HCT116 (cell line): Measurements from ENCODE around the gene TAS2R13. TPM values are rescaled to one million over a fixed set of nuclear protein-coding genes. Genes with fewer than 3 reads are reported as not detected.

ENCODE experiments used
- ATAC-seq: fragments of 200-7000 bp; cut with Tn5 transposase; 2 replicates; pipeline ENCODE4 v1.9.1; 2020; ENCODE audit warnings: mild to moderate bottlenecking, moderate library complexity
- BruUV-seq: library from RNA; stranded (reverse); fragments of 400-500 nt; replicated peaks from 2 replicates; lab custom pipeline; 2021; lab: Mats Ljungman, UMichigan
- CTCF ChIA-PET: fragments of 300-600 bp; sonication (Branson Sonifier 250); formaldehyde crosslinking; loops from one replicate; lab custom pipeline; 2021; ENCODE audit warnings: antibody characterized with exemption; lab: Charles Lee
- POLR2A ChIA-PET: fragments of 300-600, 350-600 bp; sonication (Branson Sonifier 250); formaldehyde crosslinking; loops from one replicate; lab custom pipeline; 2021; ENCODE audit warnings: antibody characterized with exemption; lab: Charles Lee
- RAD21 ChIA-PET, 2 experiments: fragments of 300-600 bp; sonication (Branson Sonifier 250); formaldehyde crosslinking; loops; one replicate each; lab custom pipeline; 2023; ENCODE audit warnings: low total read pairs in 2 of 2; ENCODE audit not compliant: uncharacterized antibody in 2 of 2, unreplicated experiment in 2 of 2, low non-redundant PET in 1 of 2; lab: Charles Lee
- DNase-seq: peaks from one replicate; pipeline ENCODE4 v3.0.0-alpha.2; 2010; ENCODE audit warnings: low read depth, low spot score
- H2AFZ ChIP-seq: fragments of 200-600 bp; shearing (Covaris generic), sonication (generic); 2 replicates; pipeline ENCODE4 v1.6.1; 2017; ENCODE audit warnings: low read depth, mixed run types, mixed read lengths, antibody characterized with exemption, low read length; ENCODE audit not compliant: poor library complexity, severe bottlenecking
- H3K27ac ChIP-seq: 2 replicates; pipeline ENCODE4 v1.5.1; 2012; ENCODE audit warnings: low read depth, low read length
- H3K27me3 ChIP-seq: fragments of 200-600 bp; sonication (generic); 2 replicates; pipeline ENCODE4 v1.6.1; 2016; ENCODE audit warnings: mixed run types, low read length, mixed read lengths; ENCODE audit not compliant: insufficient read depth
- H3K36me3 ChIP-seq, 2 experiments: fragments of 200-500 bp in 1 of 2; fragments of 200-600 bp in 1 of 2; sonication (Bioruptor generic) in 1 of 2; sonication (generic) in 1 of 2; 2 replicates each; pipeline versions ENCODE4 v1.5.1 to v1.6.1; 2014 to 2016; ENCODE audit warnings: low read length in 2 of 2, inconsistent platforms in 1 of 2, mixed read lengths in 1 of 2, mixed run types in 1 of 2; ENCODE audit not compliant: insufficient read depth in 2 of 2, control insufficient read depth in 1 of 2
- H3K4me1 ChIP-seq, 2 experiments: fragments of 200-600 bp in 1 of 2; sonication (generic) in 1 of 2; 2 replicates each; pipeline versions ENCODE4 v1.5.1 to v1.6.1; 2012 to 2017; ENCODE audit warnings: low read length in 2 of 2, inconsistent platforms in 1 of 2, mild to moderate bottlenecking in 1 of 2, mixed read lengths in 1 of 2, mixed run types in 1 of 2, moderate library complexity in 1 of 2; ENCODE audit not compliant: insufficient read depth in 2 of 2, control insufficient read depth in 1 of 2
- H3K4me2 ChIP-seq: fragments of 200-600 bp; sonication (generic); 2 replicates; pipeline ENCODE4 v1.6.1; 2017; ENCODE audit warnings: mixed run types, low read length, mixed read lengths
- H3K4me3 ChIP-seq, 2 experiments: fragments of 200-600 bp in 1 of 2; sonication (generic) in 1 of 2; replicated peaks in 1 of 2; 2 replicates each; pipeline ENCODE4 v1.5.1; 2011 to 2016; ENCODE audit warnings: low read length in 2 of 2, control low read depth in 1 of 2, low read depth in 1 of 2, mild to moderate bottlenecking in 1 of 2, mixed read lengths in 1 of 2, mixed run types in 1 of 2
- H3K79me2 ChIP-seq: fragments of 200-600 bp; sonication (generic); 2 replicates; pipeline ENCODE4 v1.6.1; 2017; ENCODE audit warnings: mild to moderate bottlenecking, mixed run types, low read length, moderate library complexity, mixed read lengths; ENCODE audit not compliant: insufficient read depth
- H3K9ac ChIP-seq: fragments of 200-600 bp; sonication (generic); 2 replicates; pipeline ENCODE4 v1.6.1; 2016; ENCODE audit warnings: low read length, mixed read lengths
- H3K9me2 ChIP-seq: fragments of 200-600 bp; sonication (generic), shearing (Covaris generic); 2 replicates; pipeline ENCODE4 v1.6.1; 2017; ENCODE audit warnings: mixed run types, mild to moderate bottlenecking, moderate library complexity; ENCODE audit not compliant: insufficient read depth
- H3K9me3 ChIP-seq, 2 experiments: fragments of 200-500 bp in 1 of 2; fragments of 200-600 bp in 1 of 2; sonication (Bioruptor generic) in 1 of 2; sonication (generic) in 1 of 2; 2 replicates each; pipeline ENCODE4 v1.6.1; 2014 to 2017; ENCODE audit warnings: low read length in 2 of 2, mixed read lengths in 2 of 2, inconsistent platforms in 1 of 2, low read depth in 1 of 2, mild to moderate bottlenecking in 1 of 2, mixed run types in 1 of 2, moderate library complexity in 1 of 2; ENCODE audit not compliant: control insufficient read depth in 1 of 2, insufficient read depth in 1 of 2
- H4K20me1 ChIP-seq: fragments of 200-600 bp; sonication (generic), shearing (Covaris generic); 2 replicates; pipeline ENCODE4 v1.6.1; 2017; ENCODE audit warnings: mixed run types, mild to moderate bottlenecking, moderate library complexity; ENCODE audit not compliant: insufficient read depth
- CBX3 ChIP-seq: IDR thresholded peaks from 2 replicates; pipeline ENCODE4 v1.6.1; 2012; ENCODE audit warnings: low read depth
- CEBPB ChIP-seq: IDR thresholded peaks from 2 replicates; pipeline ENCODE4 v1.6.1; 2012; ENCODE audit warnings: low read depth
- CTCF ChIP-seq, 3 experiments: fragments of 200-600 bp in 1 of 3; sonication (generic) in 1 of 3; IDR thresholded peaks in 2 of 3; conservative IDR thresholded peaks in 1 of 3; 2 replicates each; pipeline ENCODE4 v1.5.1; 2012 to 2017; ENCODE audit warnings: low read depth in 2 of 3, low read length in 2 of 3, antibody characterized with exemption in 1 of 3, borderline replicate concordance in 1 of 3, control low read depth in 1 of 3, mild to moderate bottlenecking in 1 of 3, mixed read lengths in 1 of 3, mixed run types in 1 of 3, moderate library complexity in 1 of 3; ENCODE audit not compliant: insufficient read depth in 1 of 3
- FOSL1 ChIP-seq: IDR thresholded peaks from 2 replicates; pipeline ENCODE4 v1.6.1; 2012; ENCODE audit warnings: low read depth
- JUND ChIP-seq: IDR thresholded peaks from 2 replicates; pipeline ENCODE4 v1.6.1; 2012
- POLR2AphosphoS5 ChIP-seq: IDR thresholded peaks from 2 replicates; pipeline ENCODE4 v1.6.1; 2011; ENCODE audit warnings: mild to moderate bottlenecking, low read depth, low read length, moderate library complexity
- RAD21 ChIP-seq: IDR thresholded peaks from 2 replicates; pipeline ENCODE4 v1.6.1; 2012; ENCODE audit warnings: low read depth, mild to moderate bottlenecking
- SIN3A ChIP-seq: IDR thresholded peaks from 2 replicates; pipeline ENCODE4 v1.6.1; 2012; ENCODE audit warnings: low read depth
- ZBTB33 ChIP-seq: IDR thresholded peaks from 2 replicates; pipeline ENCODE4 v1.6.1; 2011; ENCODE audit warnings: mild to moderate bottlenecking, low read length, moderate library complexity; ENCODE audit not compliant: insufficient replicate concordance; ENCODE audit errors: extremely low read depth
- ZFX ChIP-seq: fragments of 450-650 bp; IDR thresholded peaks from 2 replicates; pipeline ENCODE4 v1.6.1; 2017
- intact Hi-C: fragments of 100-400 bp; cut with micrococcal nuclease; formaldehyde crosslinking; loops from 2 replicates; pipeline ENCODE4 v1.10.0; 2022
- total RNA-seq: library from RNA; stranded (reverse); gene quantifications from one replicate; pipeline ENCODE4 v1.2.1, GENCODE V29; 2021; ENCODE audit not compliant: unreplicated experiment
- TF ChIP-seq, protein P1 (sequence below): IDR thresholded peaks from 2 replicates; pipeline ENCODE4 v1.6.1; 2012

The TAS2R13 gene
- total RNA-seq, 1 experiment from 2014 or later, result 0.91 TPM

GRCh38 chr12:10926269-10926668 lies 16.9 kb upstream of the TAS2R13 start (continued):
- TF ChIP-seq ZBTB33 (no peak), SIN3A (no peak), CTCF (IDR thresholded peaks at IDR 0.05 in 2 of 3, conservative IDR thresholded peaks at IDR 0.05 in 1 of 3; ENCODE audit: borderline replicate concordance in 1 of 3, insufficient read depth in 1 of 3, low read depth in 2 of 3, low read length in 2 of 3) (no peak)
- TF ChIP-seq, protein P1, sequence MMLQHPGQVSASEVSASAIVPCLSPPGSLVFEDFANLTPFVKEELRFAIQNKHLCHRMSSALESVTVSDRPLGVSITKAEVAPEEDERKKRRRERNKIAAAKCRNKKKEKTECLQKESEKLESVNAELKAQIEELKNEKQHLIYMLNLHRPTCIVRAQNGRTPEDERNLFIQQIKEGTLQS, result no peak

DNA sequence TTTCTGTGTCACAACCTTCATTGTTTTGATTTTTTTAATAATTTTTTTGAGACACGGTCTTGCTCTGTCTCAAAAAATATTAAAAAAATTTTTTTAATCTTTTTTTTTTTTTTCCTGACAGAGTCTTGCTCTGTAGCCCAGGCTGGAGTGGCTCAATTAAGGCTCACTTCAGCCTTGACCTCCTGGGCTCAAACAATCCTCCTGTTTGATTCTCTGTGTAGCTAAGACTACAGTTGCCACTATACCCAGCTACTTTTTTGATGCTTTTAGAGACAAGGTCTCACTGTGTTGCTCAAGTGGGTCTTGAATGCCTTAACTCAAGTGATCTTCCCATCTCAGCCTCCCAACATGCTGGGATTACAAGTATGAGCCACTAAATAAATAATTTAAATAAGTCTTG lies 10.4 kb upstream of the TAS2R13 start:
- ChIA-PET RAD21 (no interaction called here), CTCF (no interaction called here), POLR2A (no interaction called here)
- no peak overlapping the region for H3K4me3 ChIP-seq
- H3K27ac ChIP-seq, result no peak overlapping the region
- no peaks in the 10 kb centered on the region for H3K79me2 ChIP-seq
- no peaks in the 10 kb centered on the region for H4K20me1 ChIP-seq
- H3K36me3 ChIP-seq, result no peaks in the 10 kb centered on the region
- no peaks in the 10 kb centered on the region for H3K9me3 ChIP-seq
- H3K4me2 ChIP-seq, result no peak overlapping the region
- DNase-seq, result no peak
- H2AFZ ChIP-seq, result no peak overlapping the region
- ATAC-seq, result no peak
- no peaks in the 10 kb centered on the region for H3K27me3 ChIP-seq
- intact Hi-C loops, result no loop called here
- no peak overlapping the region for H3K9ac ChIP-seq
- no peaks in the 10 kb centered on the region for H3K9me2 ChIP-seq
- TF ChIP-seq POLR2AphosphoS5, result no peak
- TF ChIP-seq CBX3, result no peak
- TF ChIP-seq JUND, result no peak
- TF ChIP-seq SIN3A, result no peak
- TF ChIP-seq RAD21, result no peak
- no peak for TF ChIP-seq ZBTB33
- TF ChIP-seq ZFX, result no peak
- no peak for TF ChIP-seq CEBPB
- no peak for TF ChIP-seq FOSL1
- no peaks in the 10 kb centered on the region for H3K4me1 ChIP-seq
- BruUV-seq, result no TSS peak
